ENCODE results near the gene PLK3. TPM values are rescaled to one million over a fixed set of nuclear protein-coding genes. Genes with fewer than 3 reads are reported as not detected.

PLK3 gene
- total and polyA plus RNA-seq, 8 donors, result 8.1 to 47.2 (median 13.1) TPM

- peak overlapping the region; percentile 84 to 97 for H3K4me3 ChIP-seq
- peaks cover 0 to 51% of the 10 kb centered on the region in 2 donors for H3K36me3 ChIP-seq
- peak in 1 of 4 donors; percentile 65 for DNase-seq
- H3K4me1 ChIP-seq, result peaks cover 17 to 70% of the 10 kb centered on the region in 2 donors
- ATAC-seq, result no peak
- no peak for TF ChIP-seq CTCF (IDR thresholded peaks at IDR 0.05)
- peak overlapping the region; percentile 26 to 98 for H3K27ac ChIP-seq
- intact Hi-C loops (cut with DNase I), result no loop called here
- no peaks in the 10 kb centered on the region for H3K27me3 ChIP-seq
- no peaks in the 10 kb centered on the region for H3K9me3 ChIP-seq
Observed at GRCh38 chr1:44802306-44803061, 2.3 kb downstream of the PLK3 start.

- DNase-seq, result no peak
- H3K36me3 ChIP-seq, result peaks cover 0 to 51% of the 10 kb centered on the region in 2 donors
- peak overlapping the region in 1 of 2 donors; percentile 97 for H3K4me3 ChIP-seq
- intact Hi-C loops (cut with DNase I), result no loop called here
- peak overlapping the region; percentile 29 to 98 for H3K27ac ChIP-seq
- no peaks in the 10 kb centered on the region for H3K9me3 ChIP-seq
- no peaks in the 10 kb centered on the region for H3K27me3 ChIP-seq
- ATAC-seq, result no peak
- H3K4me1 ChIP-seq, result peaks cover 20 to 75% of the 10 kb centered on the region in 2 donors
- no peak for TF ChIP-seq CTCF (IDR thresholded peaks at IDR 0.05)
Observed at GRCh38 chr1:44803062-44803311, 2.8 kb downstream of the PLK3 start.

GRCh38 chr1:44803312-44804095, 3.3 kb downstream of the PLK3 start:
- H3K4me3 ChIP-seq, result peak overlapping the region in 1 of 2 donors; percentile 97
- peak overlapping the region; percentile 29 to 98 for H3K27ac ChIP-seq
- intact Hi-C loops (cut with DNase I), result no loop called here
- peak in 2 of 4 donors; percentile 31 to 51 for DNase-seq
- H3K27me3 ChIP-seq, result no peaks in the 10 kb centered on the region
- no peaks in the 10 kb centered on the region for H3K9me3 ChIP-seq
- TF ChIP-seq CTCF (IDR thresholded peaks at IDR 0.05), result no peak
- peaks cover 25 to 80% of the 10 kb centered on the region in 2 donors for H3K4me1 ChIP-seq
- ATAC-seq, result no peak
- peaks cover 0 to 51% of the 10 kb centered on the region in 2 donors for H3K36me3 ChIP-seq

- peak overlapping the region; percentile 97 to 99 for H3K27ac ChIP-seq
- no peak for TF ChIP-seq CTCF (IDR thresholded peaks at IDR 0.05)
- H3K9me3 ChIP-seq, result no peaks in the 10 kb centered on the region
Observed at GRCh38 chr1:44805311-44806024, 5.3 kb downstream of the PLK3 start.

More at GRCh38 chr1:44805311-44806024, 5.3 kb downstream of the PLK3 start:
- Histone ChIP-seq H3K36me3 (peaks cover 0 to 51% of the 10 kb centered on the region in 2 donors), H3K4me1 (peaks cover 43 to 88% of the 10 kb centered on the region in 2 donors), H3K27me3 (no peaks in the 10 kb centered on the region), H3K4me3 (no peak overlapping the region)
- no peak for ATAC-seq
- DNase-seq, result peak in 2 of 4 donors; percentile 30 to 78
- intact Hi-C loops (cut with DNase I), result no loop called here
